MCF 10A (cell line): Measurements from ENCODE around the gene NYAP1. TPM values are rescaled to one million over a fixed set of nuclear protein-coding genes. Genes with fewer than 3 reads are reported as not detected.
"Not testable (repeated sequence)": the region's sequence is repeated elsewhere in the genome, so short reads cannot be mapped to it uniquely, and the experiment has no call there.

Experiments
- BruUV-seq: library from RNA; stranded (reverse); fragments of 400-500 nt; replicated peaks from 2 replicates; lab custom pipeline; 2021; lab: Mats Ljungman, UMichigan
- CTCF ChIA-PET: fragments of 300-600 bp; sonication (Branson Sonifier 250); formaldehyde crosslinking; extraction: SDS; loops from one replicate; lab custom pipeline; 2021; ENCODE audit warnings: antibody characterized with exemption, inconsistent platforms; lab: Yijun Ruan, JAX
- POLR2A ChIA-PET: fragments of 300-600, 350-650 bp; sonication (Branson Sonifier 250); formaldehyde crosslinking; extraction: SDS; loops from one replicate; lab custom pipeline; 2020; ENCODE audit warnings: antibody characterized with exemption, inconsistent platforms; lab: Yijun Ruan, JAX
- DNase-seq: peaks from one replicate; pipeline ENCODE4 v3.0.0-alpha.2; 2018; ENCODE audit not compliant: unreplicated experiment
- H3K27ac Mint-ChIP-seq: one replicate; pipeline ENCODE4 v1.8.0; 2022; ENCODE audit warnings: mild to moderate bottlenecking, low read depth, mixed read lengths; ENCODE audit not compliant: unreplicated experiment
- H3K27me3 Mint-ChIP-seq: one replicate; pipeline ENCODE4 v1.8.0; 2022; ENCODE audit warnings: mixed read lengths; ENCODE audit not compliant: insufficient read depth, unreplicated experiment
- H3K36me3 Mint-ChIP-seq: one replicate; pipeline ENCODE4 v1.8.0; 2022; ENCODE audit warnings: mild to moderate bottlenecking, moderate library complexity, mixed read lengths; ENCODE audit not compliant: insufficient read depth, unreplicated experiment
- H3K4me1 Mint-ChIP-seq: one replicate; pipeline ENCODE4 v1.8.0; 2022; ENCODE audit warnings: mixed read lengths; ENCODE audit not compliant: insufficient read depth, unreplicated experiment
- H3K4me3 Mint-ChIP-seq: one replicate; pipeline ENCODE4 v1.8.0; 2022; ENCODE audit warnings: mild to moderate bottlenecking, moderate library complexity, mixed read lengths; ENCODE audit not compliant: unreplicated experiment
- H3K9me3 Mint-ChIP-seq: one replicate; pipeline ENCODE4 v1.8.0; 2022; ENCODE audit warnings: mixed read lengths; ENCODE audit not compliant: unreplicated experiment
- intact Hi-C: fragments of 100-400 bp; cut with micrococcal nuclease; formaldehyde crosslinking; loops from 2 replicates; pipeline ENCODE4 v1.14.1; 2022
- total RNA-seq: library from RNA; stranded (reverse); gene quantifications from 2 replicates; pipeline ENCODE4 v1.2.3, GENCODE V29; 2022
- TF ChIP-seq, protein P1 (sequence below): fragments of 200-600 bp; IDR thresholded peaks from one replicate; pipeline ENCODE4 v1.8.0; 2022; ENCODE audit warnings: antibody characterized with exemption, mild to moderate bottlenecking; ENCODE audit not compliant: unreplicated experiment

Gene NYAP1
- total RNA-seq, 1 experiment from 2014 or later = 0.21 TPM

DNA sequence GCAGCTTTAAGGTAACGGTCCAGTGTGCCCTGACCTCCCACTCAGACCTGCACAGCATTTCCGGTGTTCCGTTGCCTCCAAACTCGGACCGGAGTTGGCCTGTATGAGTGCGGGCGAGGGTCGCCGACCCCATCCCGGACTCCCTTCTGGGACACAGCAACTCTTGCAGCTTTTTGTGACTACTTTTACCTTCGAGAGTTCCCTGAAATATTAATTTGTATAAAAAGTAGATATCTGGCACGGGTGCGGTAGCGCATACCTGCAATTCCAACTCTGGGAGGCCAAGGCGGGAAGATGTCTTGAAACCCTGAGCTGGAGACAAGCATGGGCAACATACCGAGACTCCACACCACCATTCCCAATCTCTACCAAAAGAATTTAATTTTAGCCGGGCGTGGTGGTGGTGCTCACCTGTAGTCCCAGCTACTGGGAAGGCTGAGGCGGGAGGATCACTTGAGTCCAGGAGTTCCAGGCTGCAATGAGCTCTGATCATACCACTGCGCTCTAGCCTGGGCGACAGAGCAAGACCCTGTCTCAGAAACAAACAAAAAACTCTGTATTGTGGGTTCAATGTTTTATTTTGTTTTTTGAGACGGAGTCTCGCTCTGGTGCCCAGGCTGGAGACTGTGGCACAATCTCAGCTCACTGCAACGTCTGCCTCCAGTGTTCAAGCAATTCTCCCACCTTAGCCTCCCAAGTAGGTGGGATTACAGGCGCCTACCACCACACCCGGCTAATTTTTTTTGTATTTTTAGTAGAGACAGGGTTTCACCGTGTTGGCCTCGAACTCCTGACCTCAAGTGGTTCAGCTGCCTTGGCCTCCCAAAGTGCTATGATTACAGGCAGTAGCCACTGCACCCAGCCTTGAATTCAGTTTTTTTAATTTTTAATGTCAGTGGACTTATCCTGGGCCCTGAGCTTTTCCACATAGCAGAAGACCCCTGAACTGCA is 46.3 kb upstream of the NYAP1 start:
- Mint-ChIP-seq H3K36me3 (peaks cover 40% of the 10 kb centered on the region), H3K4me3 (peak overlapping the region; percentile 95), H3K9me3 (no peaks in the 10 kb centered on the region), H3K27me3 (no peaks in the 10 kb centered on the region), H3K27ac (peak overlapping the region; percentile 96), H3K4me1 (peaks cover 24% of the 10 kb centered on the region)
- TF ChIP-seq, protein P1, sequence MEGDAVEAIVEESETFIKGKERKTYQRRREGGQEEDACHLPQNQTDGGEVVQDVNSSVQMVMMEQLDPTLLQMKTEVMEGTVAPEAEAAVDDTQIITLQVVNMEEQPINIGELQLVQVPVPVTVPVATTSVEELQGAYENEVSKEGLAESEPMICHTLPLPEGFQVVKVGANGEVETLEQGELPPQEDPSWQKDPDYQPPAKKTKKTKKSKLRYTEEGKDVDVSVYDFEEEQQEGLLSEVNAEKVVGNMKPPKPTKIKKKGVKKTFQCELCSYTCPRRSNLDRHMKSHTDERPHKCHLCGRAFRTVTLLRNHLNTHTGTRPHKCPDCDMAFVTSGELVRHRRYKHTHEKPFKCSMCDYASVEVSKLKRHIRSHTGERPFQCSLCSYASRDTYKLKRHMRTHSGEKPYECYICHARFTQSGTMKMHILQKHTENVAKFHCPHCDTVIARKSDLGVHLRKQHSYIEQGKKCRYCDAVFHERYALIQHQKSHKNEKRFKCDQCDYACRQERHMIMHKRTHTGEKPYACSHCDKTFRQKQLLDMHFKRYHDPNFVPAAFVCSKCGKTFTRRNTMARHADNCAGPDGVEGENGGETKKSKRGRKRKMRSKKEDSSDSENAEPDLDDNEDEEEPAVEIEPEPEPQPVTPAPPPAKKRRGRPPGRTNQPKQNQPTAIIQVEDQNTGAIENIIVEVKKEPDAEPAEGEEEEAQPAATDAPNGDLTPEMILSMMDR = no peak
- CTCF ChIA-PET = interaction anchor here (0.6 to 2.2 kb wide), 8 partner anchors 13 to 918 kb away, joined by 3 to 10 read pairs (median 3); partner anchors contain the start of gene SLC12A9
- intact Hi-C loops = no loop called here
- BruUV-seq = no TSS peak
- POLR2A ChIA-PET = interaction anchor here (0.6 to 5.2 kb wide), 16 partner anchors 8 to 624 kb away, joined by 3 to 27 read pairs (median 4); partner anchors contain the start of genes FBXO24, GNB2, LRCH4 and MEPCE
- DNase-seq = no peak

- TF ChIP-seq, protein P1 = no peak
- ChIA-PET POLR2A (interaction anchor here (0.6 to 5.2 kb wide), 4 partner anchors 9 to 623 kb away, joined by 3 to 27 read pairs (median 15); partner anchors contain the start of genes MEPCE, SRRT and ZCWPW1), CTCF (interaction anchor here (0.6 to 2.2 kb wide), 4 partner anchors 12 to 918 kb away, joined by 3 to 10 read pairs (median 5); no protein-coding TSS in a partner anchor)
- BruUV-seq = no TSS peak
- Mint-ChIP-seq H3K9me3 (no peaks in the 10 kb centered on the region), H3K36me3 (peaks cover 33% of the 10 kb centered on the region), H3K27me3 (no peaks in the 10 kb centered on the region), H3K27ac (no peak overlapping the region), H3K4me1 (peaks cover 17% of the 10 kb centered on the region), H3K4me3 (no peak overlapping the region)
- DNase-seq = no peak
- intact Hi-C loops = no loop called here
These were observed 45.6 kb upstream of the NYAP1 start for GRCh38 chr7:100438172-100438571.

- H3K9me3 Mint-ChIP-seq, H3K27ac Mint-ChIP-seq, H3K27me3 Mint-ChIP-seq, H3K4me3 Mint-ChIP-seq, DNase-seq, BruUV-seq, intact Hi-C loops: not testable (repeated sequence)
- ChIA-PET POLR2A (interaction anchor here (5.2 kb wide), 1 partner anchor 10 kb away, joined by 27 read pairs; the partner anchor contains the start of genes MEPCE and ZCWPW1), CTCF (interaction anchor here (0.6 to 0.7 kb wide), 2 partner anchors 38 to 223 kb away, joined by 4 to 6 read pairs; no protein-coding TSS in a partner anchor)
- Mint-ChIP-seq H3K36me3 (peaks cover 27% of the 10 kb centered on the region), H3K4me1 (peaks cover 11% of the 10 kb centered on the region)
These were observed 45.0 kb upstream of the NYAP1 start for GRCh38 chr7:100438731-100439130.

GRCh38 chr7:100439244-100439643 is 44.5 kb upstream of the NYAP1 start:
- H3K9me3 Mint-ChIP-seq, H3K27me3 Mint-ChIP-seq, H3K4me3 Mint-ChIP-seq, DNase-seq, intact Hi-C loops, H3K27ac Mint-ChIP-seq, BruUV-seq: not testable (repeated sequence)
- ChIA-PET CTCF (interaction anchor here (0.6 kb wide), 2 partner anchors 222 to 388 kb away, joined by 4 read pairs; partner anchors contain the start of gene EPHB4), POLR2A (interaction anchor here (5.2 kb wide), 1 partner anchor 10 kb away, joined by 27 read pairs; the partner anchor contains the start of genes MEPCE and ZCWPW1)
- Mint-ChIP-seq H3K36me3 (peaks cover 22% of the 10 kb centered on the region), H3K4me1 (peaks cover 12% of the 10 kb centered on the region)
